ENCODE measurements around the gene PNPLA7.

- TF ChIP-seq, protein P1, sequence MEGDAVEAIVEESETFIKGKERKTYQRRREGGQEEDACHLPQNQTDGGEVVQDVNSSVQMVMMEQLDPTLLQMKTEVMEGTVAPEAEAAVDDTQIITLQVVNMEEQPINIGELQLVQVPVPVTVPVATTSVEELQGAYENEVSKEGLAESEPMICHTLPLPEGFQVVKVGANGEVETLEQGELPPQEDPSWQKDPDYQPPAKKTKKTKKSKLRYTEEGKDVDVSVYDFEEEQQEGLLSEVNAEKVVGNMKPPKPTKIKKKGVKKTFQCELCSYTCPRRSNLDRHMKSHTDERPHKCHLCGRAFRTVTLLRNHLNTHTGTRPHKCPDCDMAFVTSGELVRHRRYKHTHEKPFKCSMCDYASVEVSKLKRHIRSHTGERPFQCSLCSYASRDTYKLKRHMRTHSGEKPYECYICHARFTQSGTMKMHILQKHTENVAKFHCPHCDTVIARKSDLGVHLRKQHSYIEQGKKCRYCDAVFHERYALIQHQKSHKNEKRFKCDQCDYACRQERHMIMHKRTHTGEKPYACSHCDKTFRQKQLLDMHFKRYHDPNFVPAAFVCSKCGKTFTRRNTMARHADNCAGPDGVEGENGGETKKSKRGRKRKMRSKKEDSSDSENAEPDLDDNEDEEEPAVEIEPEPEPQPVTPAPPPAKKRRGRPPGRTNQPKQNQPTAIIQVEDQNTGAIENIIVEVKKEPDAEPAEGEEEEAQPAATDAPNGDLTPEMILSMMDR (IDR thresholded peaks at IDR 0.05): no peak
- TF ChIP-seq POLR2A (IDR thresholded peaks at IDR 0.05): no peak
Observed at GRCh38 chr9:137499416-137499815, 50.8 kb downstream of the PNPLA7 start.
